ENCODE measurements around the gene PRPF40B.

Gene PRPF40B

GRCh38 chr12:49692851-49693250, 69.5 kb downstream of the PRPF40B start:
- H3K27ac Mint-ChIP-seq (ENCODE audit: low read depth) = no peak overlapping the region
- no peak for ATAC-seq (replicated peaks; ENCODE audit: extremely low read depth, poor library complexity, severe bottlenecking)
- no peaks in the 10 kb centered on the region for H3K27me3 Mint-ChIP-seq
- H3K36me3 Mint-ChIP-seq (ENCODE audit: insufficient read depth) = no peaks in the 10 kb centered on the region
- no peak overlapping the region for H3K4me3 Mint-ChIP-seq
- H3K9me3 Mint-ChIP-seq = no peaks in the 10 kb centered on the region
- peaks cover 38% of the 10 kb centered on the region for H3K4me1 Mint-ChIP-seq
- DNase-seq (ENCODE audit: low spot score in 2 of 2) = no peak

DNA sequence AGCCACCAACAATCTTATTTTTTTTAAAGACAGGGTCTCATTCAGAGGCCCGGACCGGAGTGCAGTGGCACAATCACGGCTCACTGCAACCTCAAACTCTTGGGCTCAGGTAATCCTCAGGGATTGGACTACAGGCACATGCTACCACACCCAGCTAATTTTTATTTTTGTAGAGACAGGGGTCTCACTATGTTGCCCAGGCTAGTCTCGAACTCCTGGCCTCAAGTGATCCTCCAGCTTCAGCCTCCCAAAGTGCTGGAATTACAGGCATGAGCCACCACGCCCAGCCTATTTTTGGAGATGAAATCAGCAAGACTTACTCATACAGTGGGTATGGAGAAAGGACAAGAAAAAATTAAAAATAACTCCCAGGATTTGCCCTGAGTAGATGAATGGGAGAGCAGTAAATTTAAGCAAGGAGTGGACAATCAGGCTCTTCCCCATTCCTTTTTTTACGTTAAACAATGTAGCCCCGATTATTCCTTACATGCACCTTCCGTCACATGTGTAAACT, 70.6 kb downstream of the PRPF40B start:
- ATAC-seq (replicated peaks; ENCODE audit: extremely low read depth, poor library complexity, severe bottlenecking) (no peak), DNase-seq (ENCODE audit: low spot score in 2 of 2) (no peak)
- peaks cover 3% of the 10 kb centered on the region for H3K36me3 Mint-ChIP-seq (ENCODE audit: insufficient read depth)
- no peak overlapping the region for H3K27ac Mint-ChIP-seq (ENCODE audit: low read depth)
- H3K27me3 Mint-ChIP-seq = no peaks in the 10 kb centered on the region
- no peaks in the 10 kb centered on the region for H3K9me3 Mint-ChIP-seq
- no peak overlapping the region for H3K4me3 Mint-ChIP-seq
- peaks cover 38% of the 10 kb centered on the region for H3K4me1 Mint-ChIP-seq

All from central memory CD8-positive, alpha-beta T cell (primary cell).